CD4-positive, alpha-beta T cell treated with Interleukin-12 subunit alpha and Interleukin-12 subunit beta, for 1 hour (primary cell): ENCODE measurements around the gene CD59.
"Not testable (repeated sequence)": the region's sequence is repeated elsewhere in the genome, so short reads cannot be mapped to it uniquely, and the experiment has no call there.

ENCODE experiments used
- DNase-seq: peaks from one replicate; pipeline ENCODE4 v3.0.0-alpha.2; 2020

CD59 gene

DNA sequence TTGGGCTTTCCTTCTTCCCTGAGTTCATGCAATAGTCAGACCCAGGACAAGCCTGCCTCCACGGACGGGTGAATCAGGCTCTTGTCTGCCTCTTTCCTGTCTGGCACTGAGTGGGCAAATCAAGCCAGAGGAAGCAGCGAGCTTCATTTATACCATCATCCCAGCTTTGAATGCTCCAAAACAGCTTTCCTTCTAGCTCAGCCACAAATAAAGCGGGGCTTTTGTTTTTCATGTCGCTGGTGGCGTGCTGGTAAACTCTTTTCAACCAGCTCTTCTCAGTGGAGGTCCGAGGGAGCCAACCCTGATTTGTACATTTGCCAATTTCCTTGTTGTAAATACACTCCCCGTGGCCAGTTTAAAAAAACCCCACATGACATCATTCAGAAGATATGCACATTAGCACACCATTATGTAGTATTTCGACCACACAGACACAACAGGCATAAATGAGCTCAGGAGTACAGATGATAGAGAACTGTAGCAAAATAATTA, 44.2 kb downstream of the CD59 start:
- no peak for DNase-seq

DNA sequence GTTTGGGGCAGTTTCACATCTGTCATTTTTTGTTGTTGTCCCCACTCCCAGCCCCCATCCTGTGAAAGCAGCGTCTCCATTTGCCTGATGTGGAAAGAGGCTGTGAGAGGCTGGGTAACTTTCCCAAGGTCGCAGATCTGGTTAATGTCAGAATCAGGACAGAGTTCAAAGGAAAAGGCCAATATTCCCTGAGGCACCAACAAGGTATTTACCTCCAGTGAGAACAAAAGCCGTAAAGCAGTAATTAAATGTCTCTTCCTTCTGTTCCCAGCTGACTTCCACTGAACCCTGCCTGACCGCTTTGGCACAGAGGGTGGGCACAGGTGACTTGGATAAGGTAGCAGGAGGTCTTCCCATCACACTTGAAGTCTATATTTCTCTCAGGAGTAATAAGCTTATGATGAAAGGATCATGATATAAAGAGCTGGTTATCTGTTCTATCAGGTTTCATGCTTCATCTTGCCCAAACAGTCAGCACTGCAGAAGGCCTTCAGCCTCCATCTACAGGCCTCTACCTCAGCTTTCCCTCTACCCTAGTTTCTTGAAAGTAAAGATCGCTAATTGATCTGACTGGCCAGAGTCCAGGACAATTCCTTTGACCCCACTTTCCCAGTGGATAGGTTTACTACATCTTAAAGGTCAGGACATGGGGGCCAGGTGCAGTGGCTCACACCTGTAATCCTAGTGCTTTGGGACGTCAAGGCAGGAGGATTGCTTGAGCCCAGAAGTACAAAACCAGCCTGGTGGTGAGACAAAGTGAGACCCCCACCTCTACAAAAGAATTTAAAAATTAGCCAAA, 45.0 kb downstream of the CD59 start:
- DNase-seq: no peak

DNA sequence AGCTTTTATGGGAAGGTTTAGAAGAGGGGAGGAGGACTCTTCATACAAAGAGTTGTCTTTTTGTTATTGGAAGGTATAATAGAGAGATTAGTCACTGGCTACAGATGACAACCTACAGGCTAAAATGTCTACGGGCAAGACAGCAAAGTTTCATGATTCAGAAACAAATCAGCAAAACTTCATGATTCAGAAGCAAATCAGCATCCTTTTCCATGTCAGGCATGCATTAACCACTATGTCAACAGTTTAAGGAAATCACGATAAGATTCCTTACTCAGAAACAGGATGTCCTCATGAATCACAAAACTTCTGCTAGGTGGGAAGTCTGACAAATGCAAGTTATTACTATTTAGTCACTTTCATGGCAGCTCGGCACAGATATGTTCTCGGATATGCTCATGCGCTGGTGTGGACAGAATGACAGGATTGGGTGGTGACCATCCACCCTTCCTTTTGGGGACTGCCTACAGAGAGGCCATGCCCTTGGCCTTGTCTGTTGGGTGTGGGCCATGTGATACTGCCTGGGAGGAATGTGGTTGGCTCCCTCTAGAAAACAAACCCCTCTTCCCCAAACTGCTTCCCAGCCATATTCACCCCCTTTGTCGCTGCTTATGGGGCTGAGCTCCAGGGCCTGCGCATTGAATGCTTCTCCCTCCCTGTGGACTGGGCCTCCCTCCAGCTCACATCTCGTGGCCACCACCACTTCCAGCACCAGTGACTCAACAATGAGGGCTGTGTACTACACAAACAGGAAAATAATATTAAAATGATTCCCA, 45.7 kb downstream of the CD59 start:
- no peak for DNase-seq

DNA sequence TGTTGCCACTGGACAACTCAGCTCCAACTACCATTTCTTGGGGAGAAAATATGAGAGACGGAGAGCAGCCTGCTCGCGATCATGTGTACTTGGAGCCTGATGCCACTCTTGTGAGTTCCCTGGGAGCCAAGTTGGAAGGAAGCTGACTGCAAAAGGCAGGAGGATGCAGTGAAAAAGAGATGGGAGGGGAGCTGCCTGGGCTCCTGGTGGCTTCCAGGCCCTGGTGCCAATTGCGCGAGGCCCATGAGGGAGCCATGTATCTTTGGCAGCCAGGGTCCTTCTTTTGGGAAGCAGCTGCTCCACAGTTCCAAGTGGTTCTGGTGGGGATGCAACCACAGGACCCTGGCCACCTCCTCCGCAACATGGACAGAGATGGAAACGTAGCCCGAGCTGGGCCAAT, 46.7 kb downstream of the CD59 start:
- DNase-seq: no peak

DNA sequence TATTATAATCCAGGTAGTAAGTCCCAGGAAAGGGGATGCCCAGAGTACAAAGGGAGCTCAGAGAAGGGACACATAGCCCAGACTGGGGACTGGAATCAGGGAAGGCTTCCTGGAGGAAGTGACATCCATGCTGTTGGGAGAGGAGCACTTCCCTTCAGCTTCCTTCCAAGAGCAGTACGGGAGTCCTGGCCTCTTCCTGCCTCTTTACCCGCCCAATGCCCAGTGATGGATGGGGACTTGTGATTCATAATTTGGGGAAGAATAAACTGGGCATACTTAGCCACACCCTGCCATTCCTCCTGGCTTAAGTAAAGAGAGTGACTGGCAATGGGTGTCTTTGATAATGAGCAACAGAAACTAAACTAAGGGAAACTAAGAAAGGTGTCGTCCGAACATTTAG, 47.1 kb downstream of the CD59 start:
- DNase-seq: no peak

DNA sequence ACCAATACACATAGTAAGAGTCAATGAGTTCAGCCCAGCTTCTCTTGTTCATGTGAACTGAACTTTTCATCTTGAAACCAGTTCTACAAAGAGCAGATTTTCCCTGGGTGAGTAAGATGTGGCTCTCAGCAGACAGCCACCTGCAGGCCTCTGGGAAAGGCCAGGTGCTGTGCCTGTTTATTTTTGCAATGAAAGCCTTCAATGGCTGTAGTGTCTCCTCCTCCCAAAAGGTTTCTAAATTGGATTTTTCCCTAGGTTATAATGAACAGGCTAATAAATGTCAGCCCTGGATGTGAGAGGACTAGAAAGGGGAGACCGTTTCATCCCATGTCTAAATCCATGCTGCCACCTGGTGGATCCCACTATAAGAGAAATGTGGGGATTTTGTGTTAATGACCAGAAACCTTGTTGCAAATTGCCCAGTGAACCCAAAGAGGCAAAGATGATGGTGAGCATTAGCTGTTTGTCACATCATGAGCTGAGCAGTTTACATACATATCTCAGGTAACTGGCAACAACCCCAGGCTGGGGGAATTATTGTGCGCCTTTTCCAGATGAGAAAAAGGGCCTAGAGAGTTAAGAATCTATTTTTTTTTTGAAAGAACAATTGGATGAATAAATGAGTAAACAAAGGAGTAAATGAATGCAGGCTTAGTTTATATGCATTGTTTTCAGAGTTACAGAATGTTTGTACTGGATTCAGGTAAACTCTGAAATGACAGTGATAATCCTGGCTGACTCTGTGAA, 48.3 kb downstream of the CD59 start:
- no peak for DNase-seq

DNA sequence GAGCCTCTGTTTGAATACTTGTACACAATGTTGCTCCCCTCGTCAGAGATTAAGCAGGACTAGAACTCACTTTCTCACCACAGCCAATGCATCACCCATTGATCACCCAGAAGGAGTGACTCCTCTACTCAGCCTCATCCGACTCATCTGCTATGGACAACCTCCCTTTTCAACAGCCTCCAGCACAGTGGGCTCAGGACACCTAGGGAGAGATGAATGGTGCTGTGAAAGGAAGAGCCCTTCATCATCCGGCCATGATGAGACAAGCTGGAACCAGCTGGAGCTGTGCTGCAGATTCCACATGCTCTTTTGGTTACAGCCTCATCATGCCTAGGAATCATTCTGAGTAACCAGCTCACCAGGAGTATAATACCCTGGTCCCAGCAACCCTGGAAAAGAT, 51.1 kb downstream of the CD59 start:
- no peak for DNase-seq

DNA sequence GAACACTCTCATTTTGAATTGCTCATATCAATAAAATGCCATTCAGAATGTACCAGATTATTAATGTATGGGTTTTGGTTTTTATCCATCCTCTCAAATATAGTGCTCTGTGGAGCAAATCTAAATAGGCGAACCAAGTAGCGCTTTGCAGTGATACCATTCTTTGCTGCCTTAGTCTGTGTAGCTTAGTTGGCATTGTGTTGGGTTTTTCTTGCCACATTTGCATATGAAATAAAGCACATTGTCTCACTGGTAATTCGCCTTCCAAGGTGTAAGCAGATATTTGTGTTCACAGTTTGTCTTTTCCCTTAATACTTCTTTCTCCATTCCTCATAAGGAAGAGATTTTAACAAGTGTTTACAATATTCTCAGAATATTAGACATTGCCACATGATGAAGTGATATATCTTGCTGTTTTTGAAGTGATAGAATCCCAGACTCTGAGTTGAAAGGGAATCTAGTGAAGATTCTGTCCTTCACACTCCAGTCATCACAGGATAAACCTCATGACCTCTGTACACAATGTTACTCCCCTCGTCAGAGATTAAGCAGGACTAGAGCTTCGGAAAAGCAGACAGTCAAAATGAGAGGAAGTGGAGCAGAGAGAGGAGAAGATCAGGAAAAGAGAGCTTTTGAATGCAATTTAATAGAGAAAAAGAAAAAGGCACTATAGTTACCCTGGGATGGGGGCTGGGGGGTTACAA, 52.1 kb downstream of the CD59 start:
- no peak for DNase-seq

DNA sequence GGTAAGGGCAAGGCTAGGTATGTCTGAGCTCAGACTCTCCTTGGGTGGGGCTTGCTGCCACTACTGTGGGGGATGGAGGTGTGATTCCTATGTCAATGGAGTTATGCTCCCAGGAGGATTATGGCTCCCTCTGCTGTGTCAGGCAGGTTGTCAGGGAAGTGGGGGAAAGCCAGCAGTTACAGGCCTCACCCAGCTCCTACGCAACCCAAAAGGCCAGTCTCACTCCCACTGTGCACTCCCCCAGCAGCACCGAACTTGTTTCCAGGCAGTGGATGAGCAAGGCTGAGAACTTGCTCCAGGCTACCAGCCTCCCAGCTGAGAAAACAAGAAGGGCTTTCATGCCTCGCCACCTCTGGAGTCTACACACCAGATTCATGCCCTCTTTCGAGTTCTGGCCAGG, 53.8 kb downstream of the CD59 start:
- no peak for DNase-seq

DNA sequence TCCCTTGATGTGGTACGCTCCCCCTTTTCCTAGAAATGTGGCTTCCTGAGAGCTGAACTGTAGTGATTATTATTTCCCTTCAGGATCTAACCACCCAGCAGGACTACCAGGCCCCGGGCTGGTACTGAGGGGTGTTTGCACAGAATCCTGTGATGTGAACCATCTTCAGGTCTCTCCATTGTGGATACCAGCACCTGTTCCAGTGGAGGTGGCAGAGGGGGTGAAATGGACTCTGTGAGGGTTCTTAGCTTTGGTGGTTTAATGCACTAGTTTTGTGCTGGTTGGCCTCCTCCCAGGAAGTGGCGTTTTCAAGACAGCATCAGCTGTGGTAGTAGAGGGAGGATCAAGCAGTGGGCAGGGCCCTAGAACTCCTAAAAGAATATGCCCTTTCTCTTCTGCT, 54.2 kb downstream of the CD59 start:
- DNase-seq: no peak

DNA sequence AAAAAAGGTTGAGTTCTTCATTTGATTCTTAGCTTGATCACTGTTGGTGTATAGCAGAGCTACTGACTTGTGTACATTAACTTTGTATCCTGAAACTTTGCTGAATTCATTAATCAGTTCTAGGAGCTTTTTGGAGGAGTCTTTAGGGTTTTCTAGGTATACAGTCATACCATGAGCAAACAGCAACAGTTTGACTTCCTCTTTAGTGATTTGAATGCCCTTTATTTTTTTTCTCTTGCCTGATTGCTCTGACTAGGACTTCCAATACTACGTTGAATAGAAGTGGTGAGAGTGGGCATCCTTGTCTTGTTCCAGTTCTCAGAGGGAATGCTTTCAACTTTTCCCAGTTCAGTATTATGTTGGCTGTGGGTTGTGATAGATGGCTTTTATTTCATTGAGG, 57.6 kb downstream of the CD59 start:
- not testable (repeated sequence) for DNase-seq

DNA sequence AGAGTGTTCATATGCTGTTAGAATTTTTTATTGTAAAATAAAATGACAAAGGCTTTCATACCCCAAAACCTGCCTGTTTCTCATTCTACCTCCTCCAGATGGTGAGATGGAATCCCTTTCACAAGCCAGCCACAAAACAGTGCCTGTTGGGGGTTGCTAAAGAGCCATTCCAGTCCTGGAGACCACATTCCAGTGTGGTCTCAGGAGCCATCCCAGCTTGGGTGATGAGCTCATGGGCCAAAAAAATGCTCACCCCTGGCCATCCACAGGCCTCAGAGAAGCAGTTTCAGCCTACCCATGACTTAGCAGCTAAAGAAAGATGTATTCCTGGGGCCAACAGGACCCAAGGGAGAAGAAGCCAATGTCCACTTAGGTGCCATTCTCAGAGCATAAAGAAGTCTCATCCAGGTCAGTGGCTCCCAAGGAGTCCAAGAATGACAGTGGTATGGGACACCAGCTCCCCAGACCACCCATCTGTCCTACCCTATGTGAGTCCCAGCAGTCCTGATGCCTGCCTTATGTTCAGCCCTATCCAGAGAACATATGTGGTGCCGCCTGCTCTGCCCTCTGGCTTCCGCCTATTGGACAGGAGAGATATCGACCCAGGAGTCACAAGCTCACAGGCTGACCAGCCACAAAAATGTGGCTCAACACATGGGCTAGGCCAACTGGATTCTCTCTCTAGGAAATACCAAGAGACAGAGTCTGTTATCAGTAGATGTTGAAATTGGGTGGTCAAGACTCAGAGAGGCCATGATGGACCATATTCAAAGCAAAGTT, 62.0 kb downstream of the CD59 start:
- DNase-seq: no peak

DNA sequence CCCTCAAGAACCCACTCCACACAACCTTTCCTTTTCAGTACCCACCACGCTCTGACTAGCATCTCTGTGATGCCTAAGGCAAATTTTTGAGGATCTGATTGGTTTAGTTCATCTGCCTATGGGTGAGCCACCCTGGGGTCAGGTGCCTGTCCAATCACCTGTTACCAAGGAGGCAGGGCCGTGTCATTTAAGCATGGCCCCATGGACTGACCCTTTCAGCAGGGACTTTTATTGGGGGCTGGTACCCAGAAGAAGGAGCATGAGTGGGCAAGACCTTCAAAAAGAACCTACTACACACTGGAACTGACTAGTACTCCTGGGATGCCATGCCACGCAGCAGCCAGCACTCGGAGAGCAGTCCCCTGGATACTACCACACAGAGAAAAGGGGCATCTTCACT, 64.0 kb downstream of the CD59 start:
- DNase-seq: no peak

DNA sequence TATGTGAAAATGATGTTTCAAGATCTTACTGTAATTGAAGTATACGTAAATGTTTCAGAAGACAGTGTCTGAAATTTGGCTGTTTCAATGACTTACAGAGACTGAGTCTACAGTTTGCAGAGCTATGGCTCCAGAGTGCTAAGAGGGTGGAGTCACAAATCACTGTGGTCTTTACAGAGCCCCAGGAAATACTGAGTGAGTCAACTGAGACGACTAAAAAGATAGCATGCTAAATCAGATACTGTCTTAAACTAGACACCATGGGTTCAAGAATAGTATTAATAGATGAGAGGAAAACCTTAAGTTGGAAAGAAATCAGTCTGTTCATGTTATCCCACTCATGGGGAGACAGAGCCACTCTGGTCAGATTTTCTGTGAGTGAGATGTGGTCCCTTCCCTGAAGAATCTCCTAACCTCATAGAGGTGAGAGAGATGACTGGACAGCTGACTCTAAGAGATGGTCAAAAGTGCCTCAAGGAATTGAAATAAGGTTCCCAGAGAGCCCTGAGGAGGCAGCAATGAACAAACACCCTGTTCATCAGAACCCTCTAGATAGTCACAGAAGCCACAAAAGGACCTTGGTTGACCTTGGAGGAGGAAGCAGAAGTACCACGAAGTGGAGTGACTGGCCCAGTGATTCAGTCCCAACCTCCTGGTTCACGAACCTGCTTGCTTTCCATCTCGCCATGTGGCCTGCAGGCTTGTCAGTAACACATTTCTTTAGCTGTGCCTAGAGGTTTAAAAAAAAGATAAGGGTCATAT, 65.8 kb downstream of the CD59 start:
- DNase-seq: no peak

DNA sequence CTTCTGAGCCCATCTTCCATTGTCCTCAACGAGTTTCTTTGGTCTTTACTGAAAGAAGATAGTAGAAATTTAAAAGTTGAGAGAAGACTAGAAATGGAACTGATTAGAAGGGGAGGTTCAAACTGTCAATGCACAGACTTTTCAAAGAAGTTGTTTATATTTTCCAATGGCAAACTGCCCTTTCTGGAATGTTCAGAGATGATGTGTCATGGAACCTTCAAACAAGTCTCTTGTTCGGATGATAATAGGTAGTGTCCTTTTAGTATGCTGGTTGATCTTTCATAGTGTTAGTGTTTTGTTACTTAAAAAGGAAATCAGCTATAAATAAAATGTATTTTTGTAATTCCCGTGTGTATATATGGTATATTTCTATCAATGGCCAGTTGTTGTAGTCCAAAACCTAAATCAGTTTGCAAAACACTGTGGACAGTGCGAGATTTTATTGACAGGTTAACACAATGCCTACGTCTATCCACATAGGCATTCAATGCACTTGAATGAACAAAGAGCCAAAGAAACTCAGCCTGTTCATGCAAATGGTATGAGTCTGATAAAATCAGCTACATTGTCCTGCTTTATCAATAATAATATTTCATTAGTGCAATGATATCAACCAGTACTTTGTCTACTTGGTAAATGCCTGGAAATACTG, 66.5 kb downstream of the CD59 start:
- no peak for DNase-seq

DNA sequence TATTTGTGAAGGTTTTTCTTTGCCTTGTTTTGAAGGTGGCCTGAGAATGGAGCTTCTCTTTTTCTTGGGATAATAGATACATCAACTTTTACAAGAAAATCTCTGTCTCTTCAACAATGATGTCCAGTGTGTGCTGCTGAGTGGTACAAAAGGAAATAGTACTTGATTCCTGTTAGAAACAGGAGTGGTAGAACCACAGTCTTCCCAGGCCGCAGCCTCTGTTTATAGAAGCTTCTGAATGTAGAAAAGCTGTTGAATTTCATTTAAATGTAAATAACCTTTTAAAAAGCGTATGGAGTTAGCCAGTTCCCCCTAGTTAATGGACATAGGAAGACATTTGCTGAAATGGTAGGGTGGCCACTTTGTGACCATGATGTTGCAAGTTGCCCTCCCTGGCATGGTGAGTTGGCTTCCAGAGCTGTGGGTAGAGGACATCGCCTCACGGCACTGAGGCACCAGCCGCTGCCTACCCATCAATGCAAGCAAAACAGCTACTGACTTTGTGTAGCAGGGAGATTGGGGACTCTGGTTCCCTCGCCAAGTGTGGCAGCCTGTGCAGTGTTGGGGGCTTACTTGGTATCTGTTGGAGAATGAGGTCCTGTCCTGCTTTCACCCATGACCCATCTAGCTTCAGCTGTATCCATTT, 67.1 kb downstream of the CD59 start:
- no peak for DNase-seq

DNA sequence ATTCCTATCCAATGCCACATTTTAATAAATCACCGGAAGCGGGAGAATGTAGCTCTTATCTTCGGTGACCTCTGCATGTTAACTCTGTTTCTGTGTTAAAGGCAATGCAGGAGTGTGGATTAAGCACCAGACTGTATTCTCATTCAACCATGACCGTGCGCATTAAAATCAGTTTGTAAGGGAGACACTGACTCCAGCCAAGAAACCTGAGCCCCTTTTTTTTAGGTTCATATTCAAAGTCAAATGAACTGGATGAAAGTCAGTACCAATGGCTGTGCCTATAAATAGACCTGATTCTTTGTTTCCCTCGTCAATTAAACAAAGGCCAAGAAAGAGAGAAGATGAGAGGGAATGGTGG, 67.8 kb downstream of the CD59 start:
- DNase-seq: no peak

DNA sequence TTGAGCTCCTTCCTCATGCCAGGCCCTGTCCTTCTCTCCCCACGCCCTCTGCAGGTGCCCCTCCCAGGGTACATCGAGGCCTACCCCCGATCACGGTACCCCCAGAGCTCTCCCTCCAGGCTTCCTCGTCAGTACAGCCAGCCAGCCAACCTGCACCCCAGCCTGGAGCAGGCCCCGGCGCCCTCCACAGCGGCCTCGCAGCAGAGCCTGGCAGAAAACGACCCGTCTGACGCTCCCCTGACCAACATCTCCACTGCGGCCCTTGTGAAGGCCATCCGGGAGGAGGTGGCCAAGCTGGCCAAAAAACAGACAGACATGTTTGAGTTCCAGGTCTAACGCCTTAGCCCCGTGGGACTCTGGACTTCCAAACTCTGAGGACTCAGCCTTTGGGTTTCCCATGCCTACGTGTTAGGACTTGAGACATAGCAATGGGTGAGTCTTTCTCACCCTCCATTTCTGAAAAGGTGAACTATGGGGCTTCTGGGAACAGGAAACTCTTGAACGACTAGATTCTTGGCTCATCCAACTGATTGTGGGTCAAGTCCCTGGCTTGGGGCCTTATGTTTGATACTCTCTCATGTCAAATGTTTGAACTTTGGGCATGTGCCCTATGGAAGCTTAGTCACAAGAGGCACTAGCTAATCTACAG, 68.3 kb downstream of the CD59 start:
- DNase-seq: no peak

DNA sequence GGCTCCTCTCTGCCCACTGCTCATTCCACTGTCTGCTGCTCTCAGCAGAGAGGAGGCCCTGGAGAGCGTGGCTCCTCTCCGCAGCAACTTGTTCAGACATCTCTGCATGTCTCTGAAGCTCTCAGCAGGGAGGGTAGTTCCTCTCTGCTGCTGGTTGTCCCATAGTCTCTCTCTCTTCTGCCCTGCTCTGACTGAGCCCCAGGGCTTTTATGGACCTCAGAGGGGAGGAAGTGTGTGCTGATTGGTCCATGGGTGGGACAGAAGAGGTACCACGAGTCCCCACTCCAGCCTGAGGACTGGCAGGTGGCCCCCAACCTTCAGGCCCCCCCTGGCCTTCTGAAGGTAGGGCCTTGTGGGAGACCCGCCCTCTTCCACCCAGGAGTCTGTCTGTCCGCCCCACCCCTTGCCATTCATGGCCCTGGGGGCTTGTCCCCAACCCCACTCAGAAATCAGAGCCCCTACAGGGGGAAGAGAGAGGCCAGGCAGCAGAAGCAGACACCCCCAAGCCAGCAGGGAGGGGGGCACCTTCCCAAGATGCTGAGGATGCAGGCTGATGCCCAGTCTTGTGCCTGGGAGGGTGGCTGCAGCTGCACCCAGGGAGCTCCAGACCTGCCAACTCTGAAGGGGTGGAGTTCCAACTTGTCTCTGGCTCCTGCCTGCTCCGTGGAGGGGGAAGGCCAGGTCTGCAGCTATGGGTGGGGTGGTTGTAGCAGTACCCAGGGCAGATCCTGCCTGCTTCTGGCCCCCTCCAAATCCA, 70.7 kb downstream of the CD59 start:
- DNase-seq: no peak
